GM12878 (cell line): ENCODE results near the gene DIP2C. TPM values are rescaled to one million over a fixed set of nuclear protein-coding genes. Genes with fewer than 3 reads are reported as not detected.

Experiments
- microRNA-seq: library from miRNA; unstranded; fragments of <30 nt; microRNA quantifications from one replicate; pipeline ENCODE4, GENCODE V29; 2018
- polyA plus RNA-seq, 11 experiments: library from polyadenylated mRNA; depleted of rRNA in 4 of 11; unstranded in 6 of 11; stranded (reverse) in 5 of 11; fragments of >200 nt; fragmentation: Nextera tagmentation in 4 of 11; fragmentation: Illumina TruSeq in 1 of 11; extraction: Ambion mirVana in 4 of 11; extraction: Trizol in 1 of 11; gene quantifications; 1 replicate in 1 of 11; 2 replicates in 10 of 11; pipeline versions ENCODE4 v1.2.1 to v1.2.3, GENCODE V29; 2011 to 2016; ENCODE audit warnings: inconsistent platforms in 2 of 11, missing spikeins in 2 of 11, low read depth in 1 of 11
- small RNA-seq: library from RNA; depleted of rRNA; stranded (forward); fragments of <200 nt; gene quantifications from one replicate; pipeline ENCODE3, GENCODE V24; 2014
- total RNA-seq, 4 experiments: library from RNA; depleted of rRNA in 3 of 4; stranded (reverse); fragments of >200 nt in 3 of 4; fragmentation: Illumina TruSeq in 1 of 4; extraction: Trizol in 1 of 4; gene quantifications; 2 replicates each; pipeline versions ENCODE4 v1.2.1 to v1.2.3, GENCODE V29; 2013 to 2021

Gene DIP2C
- total and polyA plus RNA-seq, 10 of the 15 experiments (the other 5 are each of a cell fraction or from before 2014, with no cell fraction given): 0.01 to 0.10 (median 0.06) TPM

Small RNAs within 50 kb of the gene (microRNA-seq; reads per million reads assigned to microRNA genes)
- gene MIR5699: not detected

Small RNAs within 50 kb of the gene (small RNA-seq; reads per million reads assigned to genes)
- not detected for gene MIR5699
- not detected for gene RN7SL754P
- 3.1 reads per million, percentile 77 among the genes with 10 or more reads in this experiment for gene RNA5SP298

Other genes starting within 250 kb of the DIP2C start
- 47.6 and 50.2 TPM in 2 replicates for gene LARP4B, start 242.0 kb upstream of the DIP2C start, total RNA-seq (2014; rRNA removed)
- 29.8 and 30.1 TPM in 2 replicates for gene LARP4B, start 242.0 kb upstream of the DIP2C start, total RNA-seq (2014; rRNA removed; fragmentation: Illumina TruSeq; extraction: Trizol)
- gene LARP4B, start 242.0 kb upstream of the DIP2C start, total RNA-seq (2021): 109 and 119 TPM in 2 replicates
- 49.2 and 65.8 TPM in 2 replicates for gene LARP4B, start 242.0 kb upstream of the DIP2C start, polyA plus RNA-seq (2011; rRNA removed)
- gene LARP4B, start 242.0 kb upstream of the DIP2C start, polyA plus RNA-seq (2014; fragmentation: Illumina TruSeq; extraction: Trizol): 32.1 and 38.9 TPM in 2 replicates
- gene LARP4B, start 242.0 kb upstream of the DIP2C start, polyA plus RNA-seq (2014; fragmentation: Nextera tagmentation; extraction: Ambion mirVana): 10 to 100 TPM; 10.5 to 12.1 TPM
- gene LARP4B, start 242.0 kb upstream of the DIP2C start, polyA plus RNA-seq (2014; rRNA removed): 51.0 and 53.5 TPM in 2 replicates
- 10 to 100 TPM; 21.6 to 39.9 TPM for gene LARP4B, start 242.0 kb upstream of the DIP2C start, polyA plus RNA-seq (2016; fragmentation: Nextera tagmentation; extraction: Ambion mirVana)